ENCODE measurements around the gene TSC22D2. TPM values are rescaled to one million over a fixed set of nuclear protein-coding genes. Genes with fewer than 3 reads are reported as not detected.

The TSC22D2 gene
- total RNA-seq, 1 experiment from 2014 or later: 49.7 TPM

GRCh38 chr3:150407808-150408220 is 284 bp upstream of the TSC22D2 start:
- peak overlapping the region; percentile 99 for H3K27ac Mint-ChIP-seq (ENCODE audit: unreplicated experiment)
- peaks cover 16% of the 10 kb centered on the region for H3K4me1 Mint-ChIP-seq (ENCODE audit: low read depth, unreplicated experiment)
- no peak for TF ChIP-seq CTCF (IDR thresholded peaks at IDR 0.05; ENCODE audit: unreplicated experiment)
- peaks cover 64% of the 10 kb centered on the region for H3K36me3 Mint-ChIP-seq (ENCODE audit: insufficient read depth, unreplicated experiment)
- no peaks in the 10 kb centered on the region for H3K9me3 Mint-ChIP-seq (ENCODE audit: low read depth, unreplicated experiment)
- no TSS peak for BruUV-seq (replicated peaks)
- H3K27me3 Mint-ChIP-seq (ENCODE audit: unreplicated experiment): no peaks in the 10 kb centered on the region
- intact Hi-C loops (cut with micrococcal nuclease; ENCODE audit: unreplicated experiment): loop anchor here (1.0 to 2.0 kb wide), 4 partner anchors 36 to 169 kb away; no protein-coding TSS in a partner anchor
- DNase-seq: no peak
- CTCF ChIA-PET: interaction anchor here (0.6 to 3.7 kb wide), 8 partner anchors 9 to 1599 kb away, joined by 3 to 34 read pairs (median 4); no protein-coding TSS in a partner anchor
- peak overlapping the region; percentile 74 for H3K4me3 Mint-ChIP-seq (ENCODE audit: low read depth, unreplicated experiment)

GRCh38 chr3:150409125-150409511 is 1.0 kb downstream of the TSC22D2 start:
- Mint-ChIP-seq H3K4me3 (ENCODE audit: low read depth, unreplicated experiment) (peak overlapping the region; percentile 74), H3K36me3 (ENCODE audit: insufficient read depth, unreplicated experiment) (peaks cover 74% of the 10 kb centered on the region), H3K27ac (ENCODE audit: unreplicated experiment) (peak overlapping the region; percentile 99), H3K9me3 (ENCODE audit: low read depth, unreplicated experiment) (no peaks in the 10 kb centered on the region), H3K27me3 (ENCODE audit: unreplicated experiment) (no peaks in the 10 kb centered on the region), H3K4me1 (ENCODE audit: low read depth, unreplicated experiment) (peaks cover 22% of the 10 kb centered on the region)
- intact Hi-C loops (cut with micrococcal nuclease; ENCODE audit: unreplicated experiment): loop anchor here (2.0 kb wide), 1 partner anchor 170 kb away; no protein-coding TSS in a partner anchor
- CTCF ChIA-PET: interaction anchor here (0.6 to 3.7 kb wide), 18 partner anchors 10 to 171 kb away, joined by 3 to 34 read pairs (median 4); no protein-coding TSS in a partner anchor
- TF ChIP-seq CTCF (IDR thresholded peaks at IDR 0.05; ENCODE audit: unreplicated experiment): no peak
- BruUV-seq (replicated peaks): TSS peak; percentile 11
- no peak for DNase-seq

GRCh38 chr3:150409512-150410310 is 1.6 kb downstream of the TSC22D2 start:
- DNase-seq: peak; percentile 88

More at GRCh38 chr3:150409512-150410310, 1.6 kb downstream of the TSC22D2 start:
- intact Hi-C loops (cut with micrococcal nuclease; ENCODE audit: unreplicated experiment): loop anchor here (2.0 to 10.0 kb wide), 4 partner anchors 61 to 515 kb away; no protein-coding TSS in a partner anchor
- Mint-ChIP-seq H3K9me3 (ENCODE audit: low read depth, unreplicated experiment) (no peaks in the 10 kb centered on the region), H3K4me1 (ENCODE audit: low read depth, unreplicated experiment) (peaks cover 28% of the 10 kb centered on the region), H3K36me3 (ENCODE audit: insufficient read depth, unreplicated experiment) (peaks cover 80% of the 10 kb centered on the region), H3K27me3 (ENCODE audit: unreplicated experiment) (no peaks in the 10 kb centered on the region), H3K4me3 (ENCODE audit: low read depth, unreplicated experiment) (peak overlapping the region; percentile 74), H3K27ac (ENCODE audit: unreplicated experiment) (peak overlapping the region; percentile 99)
- peak; percentile 51 for TF ChIP-seq CTCF (IDR thresholded peaks at IDR 0.05; ENCODE audit: unreplicated experiment)
- no TSS peak for BruUV-seq (replicated peaks)
- CTCF ChIA-PET: interaction anchor here (0.7 to 3.7 kb wide), 16 partner anchors 10 to 171 kb away, joined by 3 to 34 read pairs (median 4); no protein-coding TSS in a partner anchor

All from Calu3 (cell line).